Ammon's horn (tissue), 1 donor: ENCODE data around the gene POU3F3.

ENCODE experiments used
- DNase-seq: peaks from one replicate; pipeline ENCODE4 v3.0.0-alpha.2; 2016; ENCODE audit warnings: low spot score

The POU3F3 gene

DNA sequence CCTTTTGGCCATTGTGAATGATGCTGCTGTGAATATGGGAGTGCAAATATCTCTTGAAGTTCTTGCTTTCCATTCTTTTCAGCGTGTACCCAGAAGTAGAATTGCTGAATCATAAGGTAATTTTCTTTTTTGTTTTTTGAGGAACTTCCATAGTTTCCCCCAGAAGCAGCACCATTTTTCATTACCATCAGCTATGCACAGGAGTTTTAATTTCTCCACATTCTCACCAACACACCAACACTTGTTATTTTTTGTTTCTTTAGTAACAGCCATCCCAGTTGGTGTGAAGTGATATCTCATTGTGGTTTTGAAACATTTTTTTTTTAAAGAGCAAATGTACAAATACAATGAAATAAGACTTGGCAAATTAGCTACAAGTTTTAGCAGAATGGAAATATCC lies 21.3 kb downstream of the POU3F3 start:
- no peak for DNase-seq

DNA sequence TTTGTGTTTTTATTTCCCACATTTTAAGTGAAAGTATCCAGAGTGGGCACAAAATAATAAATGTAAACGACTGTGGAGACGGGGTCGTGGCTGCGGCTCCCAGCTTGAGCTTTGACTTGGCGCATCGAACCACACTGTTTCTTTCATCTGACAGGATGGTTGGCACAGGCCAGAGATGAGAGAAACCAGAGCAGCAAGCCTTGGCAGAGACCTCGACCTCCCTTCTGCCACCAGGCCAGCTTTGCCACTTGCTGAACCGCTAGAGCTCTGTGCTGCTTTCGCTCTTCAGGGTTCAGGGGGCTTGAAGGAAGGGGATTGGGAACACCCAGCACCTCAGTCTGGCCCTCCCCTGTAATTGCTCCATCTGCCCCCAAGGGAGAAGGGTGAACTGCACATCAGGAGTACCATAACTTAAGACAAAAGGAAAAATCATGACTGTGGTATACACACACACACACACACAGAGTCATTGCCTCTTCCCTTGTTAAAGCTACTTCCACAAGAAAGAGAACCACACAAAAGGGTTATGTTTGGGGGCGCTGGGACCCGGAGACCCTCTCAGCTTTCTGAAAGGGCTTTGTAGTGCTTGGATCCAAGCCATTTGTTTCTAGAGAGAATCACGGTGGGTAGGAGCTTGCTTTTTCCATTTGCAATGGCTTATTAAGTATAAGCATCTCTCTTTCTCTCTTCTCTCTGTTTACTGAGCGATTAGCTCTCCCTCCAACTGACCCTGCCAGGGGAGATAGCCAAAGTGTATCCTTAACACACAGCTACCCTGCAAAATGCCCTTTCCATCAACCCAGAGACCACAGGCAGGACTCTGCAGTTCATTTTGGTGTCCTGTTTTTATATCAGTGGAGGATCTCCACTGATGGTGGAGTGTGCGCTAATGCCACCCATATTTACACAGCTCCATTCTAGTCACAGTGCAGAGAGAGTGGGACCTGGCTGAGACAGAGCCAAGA lies 23.0 kb downstream of the POU3F3 start:
- peak; percentile 72 for DNase-seq

DNA sequence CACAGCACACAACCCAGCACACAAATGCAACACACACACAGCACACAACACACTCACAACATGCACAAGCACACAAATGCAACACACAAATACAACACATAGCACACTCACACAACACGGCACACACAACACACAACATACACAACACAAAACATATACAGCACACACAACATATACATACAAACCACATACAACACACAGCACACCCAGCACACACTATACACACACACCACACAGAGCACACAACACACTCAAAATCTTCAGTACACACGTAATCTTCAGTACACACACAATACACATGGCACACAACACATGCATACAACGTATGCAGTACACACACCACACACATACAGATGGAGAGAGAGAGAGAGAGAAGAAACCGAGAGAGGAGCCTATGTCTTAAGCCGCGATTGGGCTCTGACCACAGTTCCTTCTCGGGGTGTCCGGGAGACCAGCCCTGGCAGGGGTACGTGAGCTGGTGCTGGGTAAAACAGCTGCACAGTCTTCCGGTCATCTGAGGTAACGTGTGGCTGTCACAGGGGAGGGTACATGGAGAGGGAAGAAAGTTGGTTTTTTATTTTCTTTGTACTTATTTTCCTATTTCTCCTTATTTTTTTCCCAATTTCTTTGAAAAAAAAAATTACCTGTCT lies 25.1 kb downstream of the POU3F3 start:
- no peak for DNase-seq

DNA sequence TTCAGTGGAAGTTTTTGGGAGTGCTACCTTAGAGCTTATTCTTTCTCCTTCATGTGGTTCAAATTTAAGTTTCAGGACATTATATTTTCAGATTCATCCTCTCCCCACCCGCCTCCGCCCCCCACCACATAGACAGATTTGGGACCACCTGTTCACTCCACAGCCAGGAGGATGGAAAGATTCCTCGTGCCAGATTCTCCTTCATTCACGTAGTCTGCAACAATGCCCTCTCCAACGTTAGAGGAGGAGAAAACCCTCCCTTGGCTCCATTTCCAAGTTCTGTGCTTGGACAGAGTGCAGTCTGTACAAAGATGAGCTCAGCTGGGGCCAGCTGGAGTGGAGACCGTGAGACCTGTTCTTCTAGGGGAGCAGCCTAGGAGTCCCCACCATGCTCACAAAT lies 26.2 kb downstream of the POU3F3 start:
- no peak for DNase-seq

GRCh38 chr2:104883357-104883756 lies 29.4 kb downstream of the POU3F3 start:
- DNase-seq, result no peak

GRCh38 chr2:104885119-104885782 lies 31.3 kb downstream of the POU3F3 start:
- no peak for DNase-seq

DNA sequence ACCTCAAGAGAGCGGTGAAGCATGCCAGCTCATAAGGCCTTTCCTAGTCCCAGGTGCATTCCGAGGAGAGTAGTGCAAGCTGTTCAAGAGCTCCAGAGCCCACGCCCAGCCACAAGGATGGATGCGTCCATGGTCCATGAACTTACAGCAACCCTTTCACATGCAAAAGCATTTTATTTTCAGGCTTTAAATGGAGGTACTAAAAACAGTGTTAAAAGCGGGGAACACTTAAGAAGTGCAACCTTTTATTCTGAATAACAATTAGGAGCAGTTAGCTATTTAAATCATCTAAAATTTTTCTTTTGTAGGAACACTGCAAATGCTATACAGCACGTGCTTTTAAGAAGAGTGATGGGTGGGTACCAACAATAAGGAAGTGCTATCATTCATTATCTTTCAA lies 33.8 kb downstream of the POU3F3 start:
- DNase-seq, result no peak

- DNase-seq, result no peak
Measured at GRCh38 chr2:104888489-104889258, 34.8 kb downstream of the POU3F3 start.

DNA sequence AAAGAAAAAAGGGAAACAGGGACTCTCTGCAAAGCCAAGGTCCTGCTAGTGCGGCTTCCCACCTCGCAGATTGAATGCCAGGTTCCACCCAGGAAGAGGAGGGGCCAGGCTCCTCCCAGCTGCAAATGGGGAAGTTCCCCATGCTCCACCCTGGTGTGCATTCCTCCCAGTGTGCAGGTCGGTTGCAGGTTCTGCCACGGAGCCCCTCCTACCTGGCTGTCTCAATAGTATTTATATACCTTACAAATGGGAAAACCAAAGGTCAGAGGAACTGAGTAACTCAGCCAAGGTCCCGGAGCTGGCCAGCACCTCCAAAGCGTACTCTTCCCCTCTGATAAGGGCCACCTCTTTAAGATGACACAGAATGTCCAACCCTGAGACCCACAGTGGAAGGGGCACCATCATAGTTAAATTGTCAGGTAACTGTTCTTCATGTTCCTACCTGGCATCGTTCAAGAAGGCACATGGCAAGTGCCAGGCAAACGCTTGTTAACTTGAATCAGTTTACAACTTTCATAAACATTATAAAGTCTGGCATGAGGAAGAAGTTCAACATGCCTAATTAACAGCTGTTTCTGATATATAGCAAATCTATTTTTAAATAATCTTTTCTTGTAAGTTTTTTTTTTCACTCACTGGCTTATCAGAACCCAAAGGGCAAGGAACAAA lies 35.5 kb downstream of the POU3F3 start:
- no peak for DNase-seq

DNA sequence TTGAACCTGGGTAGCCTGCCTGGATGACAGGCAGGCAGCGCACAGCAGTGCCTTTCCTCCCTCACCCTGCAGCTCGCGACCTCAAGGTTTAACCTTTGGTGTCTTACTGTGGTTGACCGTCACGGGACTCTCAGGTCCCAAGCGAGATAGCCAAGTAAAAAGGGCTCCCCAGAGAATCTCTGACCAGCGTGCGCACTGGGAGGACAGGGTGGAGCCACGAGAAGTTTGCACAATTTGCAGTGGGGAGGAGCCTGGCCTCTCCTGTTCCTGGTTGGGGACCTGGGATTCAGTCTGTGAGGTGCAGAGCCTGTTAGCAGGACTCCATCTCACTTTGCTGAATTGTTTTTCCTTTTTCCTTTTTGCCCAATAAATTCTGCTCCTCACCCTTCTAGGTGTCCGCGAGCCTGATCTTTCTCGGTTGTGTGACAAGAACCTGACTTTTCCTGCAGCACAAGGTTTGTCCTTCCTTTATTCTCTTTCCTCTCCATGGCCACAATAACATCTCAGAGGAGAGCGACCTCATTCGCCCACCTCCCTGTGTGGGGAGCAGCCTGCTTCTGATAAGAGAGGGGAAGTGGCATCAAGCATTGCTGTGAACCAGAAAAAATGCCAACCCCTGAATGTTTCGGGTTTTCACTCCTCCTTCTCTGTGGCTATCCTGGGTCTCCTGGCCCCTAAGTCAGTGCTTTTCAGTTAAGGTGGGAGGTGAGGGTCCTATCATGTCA lies 36.2 kb downstream of the POU3F3 start:
- DNase-seq, result no peak

- DNase-seq, result no peak
Measured at GRCh38 chr2:104890685-104891069, 36.8 kb downstream of the POU3F3 start.

- no peak for DNase-seq
Measured at GRCh38 chr2:104891145-104891544, 37.2 kb downstream of the POU3F3 start.

- DNase-seq, result no peak
Measured at GRCh38 chr2:104896446-104896845, 42.5 kb downstream of the POU3F3 start.

DNA sequence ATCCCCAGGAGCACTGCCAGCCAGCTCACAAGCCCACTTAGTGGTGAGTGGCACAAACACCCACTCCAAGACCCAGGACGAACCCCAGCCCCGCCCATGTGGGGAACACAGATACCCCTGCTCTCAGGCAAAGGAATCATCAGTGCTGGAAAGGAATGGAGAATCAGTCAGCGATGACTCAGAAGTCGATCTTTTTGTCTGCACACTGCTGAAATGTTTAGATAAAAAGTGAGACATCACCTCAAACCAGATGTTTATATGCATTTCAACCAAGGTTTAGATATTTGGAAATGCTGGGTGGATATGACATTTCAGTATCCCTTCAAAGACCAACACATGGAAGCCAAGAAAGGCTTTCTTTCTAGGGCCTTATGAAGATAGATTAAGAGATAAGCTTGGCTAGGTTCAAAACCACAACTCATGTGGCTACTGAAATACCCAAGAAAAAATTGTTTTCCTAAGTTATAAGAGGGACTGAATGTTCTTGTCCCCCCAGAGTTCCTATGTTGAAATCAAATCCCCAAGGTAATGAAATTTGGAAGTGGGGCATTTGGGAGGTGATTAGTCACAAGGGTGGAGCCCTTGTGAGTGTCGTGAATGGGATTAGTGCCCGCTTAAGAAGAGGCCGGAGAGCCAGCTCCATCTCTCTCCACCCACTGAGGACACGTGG lies 43.7 kb downstream of the POU3F3 start:
- no peak for DNase-seq

DNA sequence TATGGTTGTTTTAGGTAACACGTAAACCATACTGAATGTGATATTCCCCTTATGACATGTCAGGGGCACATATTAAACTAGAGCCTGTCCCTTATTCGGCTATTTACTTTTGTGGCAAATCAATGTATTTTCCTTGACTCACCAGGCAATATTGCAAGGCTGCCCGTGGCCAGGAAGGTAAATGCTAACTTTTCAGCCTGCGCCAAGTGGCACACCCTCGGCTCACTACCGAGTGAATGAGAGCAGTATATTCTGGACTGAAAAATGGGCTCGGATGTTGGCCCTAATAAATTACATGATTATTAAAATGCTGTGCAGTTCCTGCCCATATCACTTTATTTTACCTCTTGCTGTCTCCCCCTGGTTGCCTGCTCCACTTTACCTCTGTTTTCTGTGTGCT lies 46.7 kb downstream of the POU3F3 start:
- no peak for DNase-seq

DNA sequence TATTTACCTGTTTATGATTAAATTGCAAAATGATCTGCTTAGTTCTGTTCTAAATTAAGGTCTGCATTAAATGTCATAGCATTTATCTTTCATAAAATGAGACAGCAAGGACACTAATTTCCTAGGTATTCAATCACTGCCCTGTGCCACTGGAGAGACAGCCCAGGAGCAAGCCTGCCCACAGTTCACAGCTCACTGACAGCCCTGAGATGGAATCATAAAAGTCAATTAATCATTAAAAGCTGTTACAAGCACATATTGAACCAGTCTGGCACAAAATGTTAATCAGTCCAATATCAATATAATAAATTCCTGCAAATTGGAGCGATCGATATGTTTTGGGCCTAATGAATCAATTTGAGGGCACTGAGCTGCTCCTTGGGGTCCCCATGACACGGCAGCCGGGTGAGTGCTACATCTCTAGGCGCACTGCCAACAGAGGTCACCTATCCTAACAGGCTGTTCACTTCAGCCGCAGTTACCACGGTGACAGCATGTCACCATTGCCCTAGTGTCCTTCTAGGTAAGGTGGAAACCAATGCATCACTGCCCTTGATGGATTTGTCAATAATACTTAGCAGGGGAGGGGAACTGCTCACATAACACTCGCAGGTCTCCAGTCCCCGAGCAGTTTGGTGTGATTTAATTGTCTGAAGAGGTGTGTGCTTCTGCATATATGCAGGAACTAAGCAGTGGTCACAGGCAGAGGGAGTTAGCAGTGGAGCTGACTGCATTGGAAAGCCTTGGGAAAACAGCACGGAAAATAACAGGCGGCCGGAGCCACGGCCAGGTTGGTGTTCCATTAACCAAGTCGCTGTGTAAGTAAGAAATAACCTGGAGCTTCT lies 47.3 kb downstream of the POU3F3 start:
- no peak for DNase-seq

- no peak for DNase-seq
Measured at GRCh38 chr2:104902317-104902716, 48.4 kb downstream of the POU3F3 start.
